H1 (cell line): ENCODE results near the gene FCHO1. TPM values are rescaled to one million over a fixed set of nuclear protein-coding genes. Genes with fewer than 3 reads are reported as not detected.

ENCODE experiments used
- FOSL1 ChIP-seq: IDR thresholded peaks from 2 replicates; pipeline ENCODE4 v1.6.1; 2011; ENCODE audit warnings: mild to moderate bottlenecking, low read depth, low read length, moderate library complexity; ENCODE audit not compliant: insufficient read depth
- NRF1 ChIP-seq: IDR thresholded peaks from 2 replicates; pipeline ENCODE4 v1.6.1; 2011; ENCODE audit warnings: mild to moderate bottlenecking, low read depth, low read length, improper control_type of control experiment
- POLR2A ChIP-seq, 2 experiments: IDR thresholded peaks; 1 replicate in 1 of 2; 2 replicates in 1 of 2; pipeline ENCODE4 v1.6.1; 2011; ENCODE audit warnings: low read depth in 2 of 2, low read length in 2 of 2, mild to moderate bottlenecking in 2 of 2; ENCODE audit errors: control extremely low read depth in 1 of 2
- USF2 ChIP-seq: IDR thresholded peaks from 2 replicates; pipeline ENCODE4 v1.6.1; 2011; ENCODE audit warnings: low read length, improper control_type of control experiment
- polyA plus RNA-seq, 7 experiments: library from polyadenylated mRNA; depleted of rRNA in 3 of 7; stranded (reverse) in 5 of 7; unstranded in 2 of 7; fragments of >200 nt in 5 of 7; fragments of 200-250 nt in 2 of 7; gene quantifications; 1 replicate in 5 of 7; 2 replicates in 1 of 7; 4 replicates in 1 of 7; pipeline versions ENCODE4 v1.2.1 to v1.2.3, GENCODE V29; 2011 to 2013; ENCODE audit warnings: missing spikeins in 2 of 7, mixed read lengths in 2 of 7
- total RNA-seq: library from RNA; stranded (reverse); fragmentation: NEBNext Ultra II Directional; extraction: Animal tissue kit (Norgen Biotek cat#: 25700); gene quantifications from 2 replicates; pipeline ENCODE4 v1.2.1, GENCODE V29; 2021

FCHO1 gene
- total and polyA plus RNA-seq, 2 of the 8 experiments (the other 6 are each of a cell fraction or from before 2014, with no cell fraction given), result 13.0 to 25.9 TPM

GRCh38 chr19:17716309-17716929, 34.9 kb upstream of the FCHO1 start (continued):
- TF ChIP-seq USF2 (no peak), POLR2A (IDR thresholded peaks at IDR 0.05; ENCODE audit: control extremely low read depth in 1 of 2, low read depth in 2 of 2, low read length in 2 of 2) (no peak), NRF1 (no peak), FOSL1 (no peak)
